Esophagus squamous epithelium (tissue), 5 donors: ENCODE measurements around the gene DPYSL5. TPM values are rescaled to one million over a fixed set of nuclear protein-coding genes. Genes with fewer than 3 reads are reported as not detected.

Experiments
- DNase-seq: peaks from one replicate; lab custom pipeline; 2025; lab: John Stamatoyannopoulos, UW
- H3K27ac ChIP-seq, 4 donors: fragments of 200-600 bp; sonication (generic); one replicate each; pipeline ENCODE4 v1.5.1; 2016 to 2019; ENCODE audit warnings: mild to moderate bottlenecking in 1 of 4
- H3K27me3 ChIP-seq, 4 donors: fragments of 200-600 bp; sonication (generic); 1 replicate in 3 of 4; 2 replicates in 1 of 4; pipeline versions ENCODE4 v1.5.1 to v1.6.0; 2017 to 2021; ENCODE audit warnings: antibody characterized with exemption in 1 of 4
- H3K36me3 ChIP-seq, 3 donors: fragments of 200-600 bp; sonication (generic); one replicate each; pipeline ENCODE4 v1.5.1; 2016 to 2019
- H3K4me1 ChIP-seq, 3 donors: fragments of 200-600 bp; sonication (generic); one replicate each; pipeline ENCODE4 v1.5.1; 2017 to 2019
- H3K4me3 ChIP-seq, 4 donors: fragments of 200-600 bp; sonication (generic); 1 replicate in 3 of 4; 2 replicates in 1 of 4; pipeline ENCODE4 v1.5.1; 2016 to 2019; ENCODE audit warnings: mild to moderate bottlenecking in 2 of 4, moderate library complexity in 1 of 4
- H3K9me3 ChIP-seq, 3 donors: fragments of 200-600 bp; sonication (generic); one replicate each; pipeline ENCODE4 v1.5.1; 2016 to 2019
- POLR2A ChIP-seq, 4 donors: fragments of 450-650 bp; IDR thresholded peaks; one replicate each; pipeline ENCODE4 v1.6.1; 2017; ENCODE audit warnings: antibody characterized with exemption in 4 of 4, mild to moderate bottlenecking in 4 of 4, moderate library complexity in 3 of 4
- WGBS, 2 donors: methylation state at CpG; one replicate each; pipeline ENCODE4 v1.1.5; 2018; 5-methylcytosine and 5-hydroxymethylcytosine counted together
- intact Hi-C: fragments of 100-400 bp; cut with DNase I; formaldehyde crosslinking; loops from one replicate; pipeline ENCODE4 v1.15.0; 2022
- total RNA-seq, 4 donors: library from RNA; depleted of rRNA; stranded (reverse); fragments of >200 nt; gene quantifications; one replicate each; pipeline ENCODE4 v1.1.0, GENCODE V29; 2016
- TF ChIP-seq, protein P1 (sequence below), 6 experiments: fragments of 450-650 bp in 4 of 6; fragments of 200-600 bp in 2 of 6; sonication (generic) in 2 of 6; IDR thresholded peaks; one replicate each; pipeline ENCODE4 v1.5.1; 2016 to 2019; ENCODE audit warnings: antibody characterized with exemption in 6 of 6, mild to moderate bottlenecking in 4 of 6, moderate library complexity in 4 of 6
- donor health status: DM: yes; HTN: yes; CAD: no.

The DPYSL5 gene
- total RNA-seq, 4 donors from 2014 or later = not detected

GRCh38 chr2:26942543-26943295, 94.8 kb downstream of the DPYSL5 start:
- TF ChIP-seq POLR2A (IDR thresholded peaks at IDR 0.05) = no peak
- TF ChIP-seq, protein P1, sequence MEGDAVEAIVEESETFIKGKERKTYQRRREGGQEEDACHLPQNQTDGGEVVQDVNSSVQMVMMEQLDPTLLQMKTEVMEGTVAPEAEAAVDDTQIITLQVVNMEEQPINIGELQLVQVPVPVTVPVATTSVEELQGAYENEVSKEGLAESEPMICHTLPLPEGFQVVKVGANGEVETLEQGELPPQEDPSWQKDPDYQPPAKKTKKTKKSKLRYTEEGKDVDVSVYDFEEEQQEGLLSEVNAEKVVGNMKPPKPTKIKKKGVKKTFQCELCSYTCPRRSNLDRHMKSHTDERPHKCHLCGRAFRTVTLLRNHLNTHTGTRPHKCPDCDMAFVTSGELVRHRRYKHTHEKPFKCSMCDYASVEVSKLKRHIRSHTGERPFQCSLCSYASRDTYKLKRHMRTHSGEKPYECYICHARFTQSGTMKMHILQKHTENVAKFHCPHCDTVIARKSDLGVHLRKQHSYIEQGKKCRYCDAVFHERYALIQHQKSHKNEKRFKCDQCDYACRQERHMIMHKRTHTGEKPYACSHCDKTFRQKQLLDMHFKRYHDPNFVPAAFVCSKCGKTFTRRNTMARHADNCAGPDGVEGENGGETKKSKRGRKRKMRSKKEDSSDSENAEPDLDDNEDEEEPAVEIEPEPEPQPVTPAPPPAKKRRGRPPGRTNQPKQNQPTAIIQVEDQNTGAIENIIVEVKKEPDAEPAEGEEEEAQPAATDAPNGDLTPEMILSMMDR (IDR thresholded peaks at IDR 0.05) = peak; percentile 64 to 79 (median 74)
- WGBS, 2 donors = 33 to 34% methylated on average over 6 to 17 of the region's 28 CpGs
- no peak for DNase-seq
- H3K4me1 ChIP-seq = peaks cover 0 to 4% (median 0%) of the 10 kb centered on the region in 3 donors
- H3K27me3 ChIP-seq = peaks cover 0 to 63% (median 0%) of the 10 kb centered on the region in 4 donors
- H3K9me3 ChIP-seq = no peaks in the 10 kb centered on the region
- no peaks in the 10 kb centered on the region for H3K36me3 ChIP-seq
- no peak overlapping the region for H3K27ac ChIP-seq
- intact Hi-C loops = loop anchor here (5.0 kb wide), 1 partner anchor 95 kb away; the partner anchor contains the start of gene DPYSL5
- H3K4me3 ChIP-seq = no peak overlapping the region

DNA sequence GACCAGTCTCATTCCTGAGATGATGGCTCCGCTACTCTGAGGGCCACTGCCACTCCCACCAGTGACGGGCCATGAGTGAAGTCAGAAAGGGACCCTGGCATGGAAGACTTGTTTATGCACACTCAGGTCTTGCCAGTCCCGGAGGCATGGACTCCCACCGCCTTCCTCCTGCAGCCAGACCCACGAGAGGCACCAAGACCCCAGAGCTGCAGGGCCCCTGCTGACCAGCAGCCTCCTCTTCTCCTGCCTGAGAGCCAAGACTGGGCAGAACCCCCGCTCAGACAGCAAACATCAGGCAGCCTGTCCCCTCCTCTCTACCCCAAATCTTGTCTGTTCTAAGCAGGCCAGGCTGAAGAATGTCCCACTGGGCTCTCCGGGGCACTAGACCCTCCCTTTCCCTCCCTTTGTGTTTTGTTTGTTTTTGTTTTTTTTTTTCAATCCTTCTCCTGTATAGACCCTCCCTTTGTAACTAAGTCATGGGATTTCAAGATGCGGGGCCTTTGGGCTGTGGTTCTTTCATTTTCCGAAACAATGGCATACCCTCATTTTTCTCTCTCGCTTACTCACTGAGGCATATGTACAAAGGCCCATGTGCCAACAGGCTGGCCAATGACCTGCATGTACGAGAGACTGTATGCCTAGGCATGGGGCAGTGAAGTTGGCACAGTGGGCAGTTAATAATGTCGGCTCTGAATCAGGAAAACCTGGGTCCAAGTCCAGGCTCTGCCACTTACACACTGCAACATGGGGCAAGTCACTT, 98.2 kb downstream of the DPYSL5 start:
- TF ChIP-seq POLR2A (IDR thresholded peaks at IDR 0.05) = no peak
- TF ChIP-seq, protein P1 (IDR thresholded peaks at IDR 0.05) = no peak
- no peak for DNase-seq
- H3K27me3 ChIP-seq = peaks cover 0 to 77% (median 0%) of the 10 kb centered on the region in 4 donors
- no peaks in the 10 kb centered on the region for H3K9me3 ChIP-seq
- H3K27ac ChIP-seq = no peak overlapping the region
- intact Hi-C loops = no loop called here
- 62 to 68% methylated on average over 8 to 12 of the region's 12 CpGs for WGBS, 2 donors
- peaks cover 0 to 4% (median 0%) of the 10 kb centered on the region in 3 donors for H3K4me1 ChIP-seq
- no peaks in the 10 kb centered on the region for H3K36me3 ChIP-seq
- H3K4me3 ChIP-seq = no peak overlapping the region

- H3K27ac ChIP-seq = no peak overlapping the region
- no peak for DNase-seq
- H3K36me3 ChIP-seq = no peaks in the 10 kb centered on the region
- H3K27me3 ChIP-seq = peaks cover 0 to 77% (median 0%) of the 10 kb centered on the region in 4 donors
- peak overlapping the region in 1 of 4 donors; percentile 21 for H3K4me3 ChIP-seq
- no peaks in the 10 kb centered on the region for H3K9me3 ChIP-seq
- TF ChIP-seq POLR2A (IDR thresholded peaks at IDR 0.05) = no peak
- TF ChIP-seq, protein P1 (IDR thresholded peaks at IDR 0.05) = no peak
- intact Hi-C loops = no loop called here
- WGBS, 2 donors = 41 to 82% methylated on average over 8 to 10 of the region's 34 CpGs
- H3K4me1 ChIP-seq = peaks cover 0 to 4% (median 0%) of the 10 kb centered on the region in 3 donors
Measured at GRCh38 chr2:26946841-26947784, 99.2 kb downstream of the DPYSL5 start.

- intact Hi-C loops = no loop called here
- no peaks in the 10 kb centered on the region for H3K36me3 ChIP-seq
- 78 to 89% methylated on average over 3 of the region's 3 CpGs for WGBS, 2 donors
- H3K4me3 ChIP-seq = no peak overlapping the region
- H3K9me3 ChIP-seq = no peaks in the 10 kb centered on the region
- no peak for TF ChIP-seq POLR2A (IDR thresholded peaks at IDR 0.05)
- TF ChIP-seq, protein P1 (IDR thresholded peaks at IDR 0.05) = no peak
- no peak overlapping the region for H3K27ac ChIP-seq
- H3K27me3 ChIP-seq = peaks cover 0 to 72% (median 0%) of the 10 kb centered on the region in 4 donors
- peaks cover 0 to 4% (median 0%) of the 10 kb centered on the region in 3 donors for H3K4me1 ChIP-seq
- DNase-seq = no peak
Measured at GRCh38 chr2:26948800-26949199, 100.9 kb downstream of the DPYSL5 start.
